Liver (tissue), 9 donors: ENCODE measurements around the gene ZNF814. TPM values are rescaled to one million over a fixed set of nuclear protein-coding genes. Genes with fewer than 3 reads are reported as not detected.

Experiments
- DNase-seq: peaks from one replicate; pipeline ENCODE4 v3.0.0-alpha.2; 2017; ENCODE audit warnings: low spot score
- H3K27ac ChIP-seq, 2 donors: one replicate each; pipeline ENCODE4 v1.7.0; 2013; ENCODE audit warnings: inconsistent platforms in 2 of 2, low read length in 2 of 2, control low read depth in 1 of 2, low read depth in 1 of 2, mild to moderate bottlenecking in 1 of 2
- H3K27me3 ChIP-seq, 4 donors: one replicate each; pipeline versions ENCODE4 v1.6.1 to v1.7.0; 2013; ENCODE audit warnings: low read length in 3 of 4, inconsistent platforms in 1 of 4, mild to moderate bottlenecking in 1 of 4, moderate library complexity in 1 of 4; ENCODE audit not compliant: control insufficient read depth in 4 of 4, insufficient read depth in 4 of 4
- H3K36me3 ChIP-seq, 4 donors: one replicate each; pipeline versions ENCODE4 v1.6.1 to v1.7.0; 2013; ENCODE audit warnings: low read length in 3 of 4, mild to moderate bottlenecking in 3 of 4, low read depth in 1 of 4, moderate library complexity in 1 of 4; ENCODE audit not compliant: control insufficient read depth in 4 of 4, insufficient read depth in 3 of 4
- H3K4me1 ChIP-seq, 4 donors: one replicate each; pipeline versions ENCODE4 v1.6.1 to v1.7.0; 2013; ENCODE audit warnings: low read length in 3 of 4, mild to moderate bottlenecking in 3 of 4, moderate library complexity in 1 of 4; ENCODE audit not compliant: control insufficient read depth in 4 of 4, insufficient read depth in 4 of 4
- H3K4me3 ChIP-seq, 3 donors: one replicate each; pipeline versions ENCODE4 v1.6.1 to v1.7.0; 2013; ENCODE audit warnings: low read length in 3 of 3, control low read depth in 1 of 3, low read depth in 1 of 3, mild to moderate bottlenecking in 1 of 3
- H3K9ac ChIP-seq, 2 donors: one replicate each; pipeline ENCODE4 v1.7.0; 2013; ENCODE audit warnings: low read length in 2 of 2, mild to moderate bottlenecking in 2 of 2, moderate library complexity in 2 of 2, control low read depth in 1 of 2, low read depth in 1 of 2
- H3K9me3 ChIP-seq, 4 donors: one replicate each; pipeline versions ENCODE4 v1.6.1 to v1.7.0; 2013; ENCODE audit warnings: low read length in 3 of 4; ENCODE audit not compliant: control insufficient read depth in 4 of 4
- ATF3 ChIP-seq: IDR thresholded peaks from 2 replicates; pipeline ENCODE4 v1.6.1; 2016; ENCODE audit warnings: antibody characterized with exemption
- CTCF ChIP-seq: fragments of 150-350 bp; IDR thresholded peaks from 2 replicates; pipeline ENCODE4 v1.5.1; 2017; ENCODE audit warnings: improper control_type of control experiment, low read depth, low read length; ENCODE audit not compliant: missing input control
- EGR1 ChIP-seq, 2 donors: IDR thresholded peaks; 2 replicates each; pipeline ENCODE4 v1.6.1; 2016 to 2018; ENCODE audit warnings: antibody characterized with exemption in 2 of 2, low read depth in 2 of 2
- FOXA1 ChIP-seq: IDR thresholded peaks from 2 replicates; pipeline ENCODE4 v1.6.1; 2016; ENCODE audit warnings: antibody characterized with exemption
- FOXA2 ChIP-seq: IDR thresholded peaks from 2 replicates; pipeline ENCODE4 v1.6.1; 2016; ENCODE audit warnings: antibody characterized with exemption
- GABPA ChIP-seq, 2 donors: IDR thresholded peaks in 1 of 2; conservative IDR thresholded peaks in 1 of 2; 2 replicates each; pipeline ENCODE4 v1.6.1; 2016; ENCODE audit warnings: antibody characterized with exemption in 2 of 2, mild to moderate bottlenecking in 1 of 2, moderate library complexity in 1 of 2
- HNF4A ChIP-seq, 2 donors: conservative IDR thresholded peaks; 2 replicates each; pipeline ENCODE4 v1.6.1; 2016; ENCODE audit warnings: antibody characterized with exemption in 2 of 2, mild to moderate bottlenecking in 2 of 2
- HNF4G ChIP-seq: IDR thresholded peaks from 2 replicates; pipeline ENCODE4 v1.6.1; 2016; ENCODE audit warnings: antibody characterized with exemption
- JUND ChIP-seq, 2 donors: IDR thresholded peaks; 2 replicates each; pipeline ENCODE4 v1.6.1; 2016; ENCODE audit warnings: antibody characterized with exemption in 2 of 2
- MAX ChIP-seq: IDR thresholded peaks from 2 replicates; pipeline ENCODE4 v1.6.1; 2016; ENCODE audit warnings: antibody characterized with exemption
- RAD21 ChIP-seq, 2 donors: IDR thresholded peaks; 2 replicates each; pipeline ENCODE4 v1.6.1; 2016; ENCODE audit warnings: antibody characterized with exemption in 2 of 2, mild to moderate bottlenecking in 2 of 2
- REST ChIP-seq: IDR thresholded peaks from 2 replicates; pipeline ENCODE4 v1.6.1; 2016; ENCODE audit warnings: antibody characterized with exemption, mild to moderate bottlenecking
- RXRA ChIP-seq, 2 donors: IDR thresholded peaks; 2 replicates each; pipeline ENCODE4 v1.6.1; 2017 to 2018; ENCODE audit warnings: antibody characterized with exemption in 2 of 2, mild to moderate bottlenecking in 1 of 2
- SP1 ChIP-seq: IDR thresholded peaks from 2 replicates; pipeline ENCODE4 v1.6.1; 2018; ENCODE audit warnings: antibody characterized with exemption, mild to moderate bottlenecking
- TAF1 ChIP-seq: conservative IDR thresholded peaks from 2 replicates; pipeline ENCODE4 v1.6.1; 2016; ENCODE audit warnings: antibody characterized with exemption, mild to moderate bottlenecking
- YY1 ChIP-seq: IDR thresholded peaks from 2 replicates; pipeline ENCODE4 v1.6.1; 2016; ENCODE audit warnings: antibody characterized with exemption, mild to moderate bottlenecking
- ZBTB33 ChIP-seq: IDR thresholded peaks from 2 replicates; pipeline ENCODE4 v1.6.1; 2016; ENCODE audit warnings: antibody characterized with exemption
- WGBS: extraction: QIAGEN DNeasy Blood & Tissue Kit; methylation state at CpG from one replicate; pipeline ENCODE4 v1.1.7; 2013; 5-methylcytosine and 5-hydroxymethylcytosine counted together
- polyA plus RNA-seq, 2 donors: library from polyadenylated mRNA; stranded (reverse) in 1 of 2; unstranded in 1 of 2; fragments of 200-250 nt in 1 of 2; fragments of >200 nt in 1 of 2; fragmentation: Nextera tagmentation in 1 of 2; extraction: Ambion mirVana in 1 of 2; gene quantifications; one replicate each; pipeline versions ENCODE4 v1.2.1 to v1.2.3, GENCODE V29; 2013 to 2015
- total RNA-seq, 2 donors: library from RNA; depleted of rRNA; stranded (reverse); fragments of >200 nt; gene quantifications; one replicate each; pipeline ENCODE4 v1.2.3, GENCODE V29; 2014
- donor health status: healthy.
- donor health status: healthy.
- donor health status: healthy.
- donor health status: healthy.
- donor health status: healthy.

ZNF814 gene
- total and polyA plus RNA-seq, 4 donors: 6.9 to 13.8 (median 8.2) TPM

GRCh38 chr19:57819475-57820148, 69.2 kb downstream of the ZNF814 start:
- Histone ChIP-seq H3K4me1 (peaks cover 3 to 19% (median 15%) of the 10 kb centered on the region in 4 donors), H3K9ac (peak overlapping the region; percentile 68 to 92), H3K27me3 (no peaks in the 10 kb centered on the region), H3K4me3 (peak overlapping the region; percentile 84 to 98 (median 96)), H3K27ac (peak overlapping the region; percentile 83 to 88), H3K9me3 (no peaks in the 10 kb centered on the region), H3K36me3 (no peaks in the 10 kb centered on the region)
- DNase-seq: peak; percentile 79
- peak; percentile 67 for TF ChIP-seq MAX
- peak; percentile 29 to 37 for TF ChIP-seq HNF4A (conservative IDR thresholded peaks at IDR 0.05)
- TF ChIP-seq JUND (IDR thresholded peaks at IDR 0.05): no peak
- peak; percentile 37 for TF ChIP-seq TAF1
- no peak for TF ChIP-seq EGR1 (IDR thresholded peaks at IDR 0.05; ENCODE audit: low read depth in 2 of 2)
- TF ChIP-seq RAD21 (IDR thresholded peaks at IDR 0.05): peak; percentile 36 to 45
- no peak for TF ChIP-seq FOXA1
- no peak for TF ChIP-seq CTCF
- TF ChIP-seq YY1: peak; percentile 86
- TF ChIP-seq GABPA (IDR thresholded peaks at IDR 0.05 in 1 of 2, conservative IDR thresholded peaks at IDR 0.05 in 1 of 2): peak; percentile 92 to 96
- TF ChIP-seq ZBTB33: no peak
- TF ChIP-seq RXRA (IDR thresholded peaks at IDR 0.05): peak; percentile 62 to 90
- TF ChIP-seq FOXA2: no peak
- TF ChIP-seq SP1: peak; percentile 61
- under 1% methylated on average over 44 of the region's 44 CpGs for WGBS

- Histone ChIP-seq H3K4me3 (no peak overlapping the region), H3K4me1 (peaks cover 3 to 26% (median 18%) of the 10 kb centered on the region in 4 donors), H3K9me3 (no peaks in the 10 kb centered on the region), H3K27me3 (no peaks in the 10 kb centered on the region), H3K36me3 (no peaks in the 10 kb centered on the region), H3K27ac (no peak overlapping the region), H3K9ac (no peak overlapping the region)
- DNase-seq: no peak
- 92% methylated on average over 7 of the region's 7 CpGs for WGBS
- TF ChIP-seq YY1: no peak
- no peak for TF ChIP-seq GABPA (IDR thresholded peaks at IDR 0.05 in 1 of 2, conservative IDR thresholded peaks at IDR 0.05 in 1 of 2)
- no peak for TF ChIP-seq HNF4G
- no peak for TF ChIP-seq RAD21 (IDR thresholded peaks at IDR 0.05)
- TF ChIP-seq MAX: no peak
- no peak for TF ChIP-seq FOXA1
- TF ChIP-seq CTCF: no peak
- TF ChIP-seq SP1: no peak
- TF ChIP-seq TAF1: no peak
- no peak for TF ChIP-seq ATF3
- TF ChIP-seq JUND (IDR thresholded peaks at IDR 0.05): no peak
- no peak for TF ChIP-seq RXRA (IDR thresholded peaks at IDR 0.05)
- no peak for TF ChIP-seq REST
These were observed 70.5 kb downstream of the ZNF814 start for GRCh38 chr19:57818378-57818777.
